C4-2B (cell line): ENCODE measurements around the gene PAX3.

Experiments
- ZFX ChIP-seq: fragments of 450-650 bp; IDR thresholded peaks from 2 replicates; pipeline ENCODE4 v1.6.1; 2017
- TF ChIP-seq, protein P1 (sequence below): fragments of 450-650 bp; conservative IDR thresholded peaks from 2 replicates; pipeline ENCODE4 v1.5.1; 2017; ENCODE audit warnings: mild to moderate bottlenecking

DNA sequence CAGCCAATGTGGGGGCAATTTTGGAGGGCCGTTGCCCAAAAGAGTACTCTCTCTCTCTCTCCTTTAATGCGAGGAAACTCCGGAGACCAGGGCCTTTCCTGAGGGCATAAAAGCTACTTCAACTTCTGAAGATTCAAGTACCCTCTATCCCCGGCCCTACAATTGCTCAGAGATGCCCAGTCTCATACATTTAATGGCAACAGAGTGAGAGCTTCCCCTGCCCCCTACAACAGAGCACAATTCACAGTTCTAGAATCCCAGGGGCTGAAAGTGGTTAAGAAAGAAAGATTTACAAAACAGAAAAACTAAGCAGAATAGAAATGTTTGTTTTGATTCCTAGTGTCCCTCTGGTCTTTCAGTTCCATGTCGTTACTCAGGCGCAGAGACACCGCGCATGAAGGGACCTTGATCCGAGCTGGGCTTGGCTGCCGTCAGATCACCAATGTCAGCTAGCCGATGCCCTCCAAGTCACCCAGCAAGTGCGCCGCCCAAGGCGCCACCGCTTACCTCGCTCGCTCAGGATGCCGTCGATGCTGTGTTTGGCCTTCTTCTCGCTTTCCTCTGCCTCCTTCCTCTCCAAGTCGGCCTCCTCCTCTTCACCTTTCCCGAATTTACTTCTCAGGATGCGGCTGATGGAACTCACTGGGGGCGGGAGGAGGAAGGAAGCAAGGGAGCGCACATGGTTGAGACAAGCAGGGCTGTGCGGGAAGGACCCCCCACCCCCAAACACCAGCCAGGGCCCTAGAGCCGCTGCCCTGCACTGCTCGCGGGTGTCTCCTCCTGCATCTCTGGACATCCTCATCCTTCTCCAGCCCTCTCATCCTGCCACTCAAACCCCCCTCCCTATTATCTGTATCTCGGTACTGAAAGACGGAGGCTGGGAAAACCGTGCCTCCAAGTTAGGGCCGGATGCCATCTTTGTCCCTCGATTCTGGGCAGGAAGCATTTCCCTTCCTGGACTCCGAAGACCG lies 4.9 kb downstream of the PAX3 start:
- no peak for TF ChIP-seq ZFX
- TF ChIP-seq, protein P1, sequence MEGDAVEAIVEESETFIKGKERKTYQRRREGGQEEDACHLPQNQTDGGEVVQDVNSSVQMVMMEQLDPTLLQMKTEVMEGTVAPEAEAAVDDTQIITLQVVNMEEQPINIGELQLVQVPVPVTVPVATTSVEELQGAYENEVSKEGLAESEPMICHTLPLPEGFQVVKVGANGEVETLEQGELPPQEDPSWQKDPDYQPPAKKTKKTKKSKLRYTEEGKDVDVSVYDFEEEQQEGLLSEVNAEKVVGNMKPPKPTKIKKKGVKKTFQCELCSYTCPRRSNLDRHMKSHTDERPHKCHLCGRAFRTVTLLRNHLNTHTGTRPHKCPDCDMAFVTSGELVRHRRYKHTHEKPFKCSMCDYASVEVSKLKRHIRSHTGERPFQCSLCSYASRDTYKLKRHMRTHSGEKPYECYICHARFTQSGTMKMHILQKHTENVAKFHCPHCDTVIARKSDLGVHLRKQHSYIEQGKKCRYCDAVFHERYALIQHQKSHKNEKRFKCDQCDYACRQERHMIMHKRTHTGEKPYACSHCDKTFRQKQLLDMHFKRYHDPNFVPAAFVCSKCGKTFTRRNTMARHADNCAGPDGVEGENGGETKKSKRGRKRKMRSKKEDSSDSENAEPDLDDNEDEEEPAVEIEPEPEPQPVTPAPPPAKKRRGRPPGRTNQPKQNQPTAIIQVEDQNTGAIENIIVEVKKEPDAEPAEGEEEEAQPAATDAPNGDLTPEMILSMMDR = no peak
